Measurements from ENCODE around the gene FRAS1. TPM values are rescaled to one million over a fixed set of nuclear protein-coding genes. Genes with fewer than 3 reads are reported as not detected.
"Not testable (repeated sequence)": the region's sequence is repeated elsewhere in the genome, so short reads cannot be mapped to it uniquely, and the experiment has no call there.

FRAS1 gene
- total and polyA plus RNA-seq, 8 donors: 4.7 to 21.5 (median 14.7) TPM

GRCh38 chr4:78543424-78544125 is 486.5 kb downstream of the FRAS1 start:
- intact Hi-C loops (cut with DNase I): no loop called here
- DNase-seq (no peak), ATAC-seq (peak in 2 of 4 donors; percentile 45 to 75), FAIRE-seq (no peak)
- H3K36me3 ChIP-seq: no peaks in the 10 kb centered on the region
- H3K4me1 ChIP-seq: peaks cover 5 to 18% (median 14%) of the 10 kb centered on the region in 3 donors
- H3K4me3 ChIP-seq: no peak overlapping the region
- WGBS, 2 donors: 47 to 49% methylated on average over 2 of the region's 2 CpGs
- no peaks in the 10 kb centered on the region for H3K9me3 ChIP-seq
- no peaks in the 10 kb centered on the region for H3K27me3 ChIP-seq
- TF ChIP-seq CTCF (IDR thresholded peaks at IDR 0.05): no peak
- peak overlapping the region in 1 of 4 donors; percentile 23 for H3K27ac ChIP-seq

GRCh38 chr4:78544678-78545077 is 487.6 kb downstream of the FRAS1 start:
- WGBS, 2 donors: 47% methylated on average over 2 of the region's 2 CpGs
- DNase-seq (no peak), FAIRE-seq (no peak)

GRCh38 chr4:78545275-78546246 is 488.4 kb downstream of the FRAS1 start:
- H3K27ac ChIP-seq: peak overlapping the region in 3 of 4 donors; percentile 28 to 57 (median 30)
- H3K4me1 ChIP-seq: peaks cover 5 to 18% (median 14%) of the 10 kb centered on the region in 3 donors
- FAIRE-seq (peak; percentile 5), DNase-seq (no peak), ATAC-seq (peak; percentile 57 to 89 (median 68))
- 72 to 75% methylated on average over 5 of the region's 5 CpGs for WGBS, 2 donors
- intact Hi-C loops (cut with DNase I): no loop called here
- H3K4me3 ChIP-seq: no peak overlapping the region
- H3K36me3 ChIP-seq: no peaks in the 10 kb centered on the region
- H3K27me3 ChIP-seq: peaks cover 0 to 5% (median 0%) of the 10 kb centered on the region in 4 donors
- TF ChIP-seq CTCF (IDR thresholded peaks at IDR 0.05): no peak
- H3K9me3 ChIP-seq: no peaks in the 10 kb centered on the region

More at GRCh38 chr4:78544678-78545077, 487.6 kb downstream of the FRAS1 start:
- no peak for ATAC-seq
- peaks cover 5 to 18% (median 14%) of the 10 kb centered on the region in 3 donors for H3K4me1 ChIP-seq
- H3K27ac ChIP-seq: peak overlapping the region in 2 of 4 donors; percentile 16 to 30
- H3K9me3 ChIP-seq: no peaks in the 10 kb centered on the region
- no peaks in the 10 kb centered on the region for H3K36me3 ChIP-seq
- peaks cover 0 to 5% (median 0%) of the 10 kb centered on the region in 4 donors for H3K27me3 ChIP-seq
- intact Hi-C loops (cut with DNase I): no loop called here
- H3K4me3 ChIP-seq: no peak overlapping the region
- TF ChIP-seq CTCF (IDR thresholded peaks at IDR 0.05): no peak

- 87 to 89% methylated on average over 24 to 28 of the region's 28 CpGs for WGBS, 2 donors
- intact Hi-C loops (cut with DNase I); FAIRE-seq; H3K4me3 ChIP-seq; H3K27me3 ChIP-seq; H3K36me3 ChIP-seq; H3K9me3 ChIP-seq; ATAC-seq; H3K27ac ChIP-seq: not testable (repeated sequence)
- peaks cover 5 to 18% (median 14%) of the 10 kb centered on the region in 3 donors for H3K4me1 ChIP-seq
- peak in 1 of 6 donors; percentile 62 for DNase-seq
These were observed 490.8 kb downstream of the FRAS1 start for GRCh38 chr4:78547899-78548298.

GRCh38 chr4:78548889-78549288 is 491.8 kb downstream of the FRAS1 start:
- intact Hi-C loops (cut with DNase I); H3K27ac ChIP-seq; H3K4me3 ChIP-seq; ATAC-seq; H3K27me3 ChIP-seq; H3K36me3 ChIP-seq; H3K9me3 ChIP-seq; DNase-seq: not testable (repeated sequence)
- FAIRE-seq: peak; percentile 34
- WGBS, 2 donors: 85 to 92% methylated on average over 2 of the region's 4 CpGs
- H3K4me1 ChIP-seq: peaks cover 5 to 13% (median 7%) of the 10 kb centered on the region in 3 donors

Measured in pancreas (tissue), 10 donors.